HK-2 (cell line): ENCODE results near the gene RPS6KC1.
"Not testable (repeated sequence)": the region's sequence is repeated elsewhere in the genome, so short reads cannot be mapped to it uniquely, and the experiment has no call there.

Source experiments
- DNase-seq: peaks from one replicate; pipeline ENCODE4 v3.0.0-alpha.2; 2018; ENCODE audit not compliant: unreplicated experiment

Gene RPS6KC1

DNA sequence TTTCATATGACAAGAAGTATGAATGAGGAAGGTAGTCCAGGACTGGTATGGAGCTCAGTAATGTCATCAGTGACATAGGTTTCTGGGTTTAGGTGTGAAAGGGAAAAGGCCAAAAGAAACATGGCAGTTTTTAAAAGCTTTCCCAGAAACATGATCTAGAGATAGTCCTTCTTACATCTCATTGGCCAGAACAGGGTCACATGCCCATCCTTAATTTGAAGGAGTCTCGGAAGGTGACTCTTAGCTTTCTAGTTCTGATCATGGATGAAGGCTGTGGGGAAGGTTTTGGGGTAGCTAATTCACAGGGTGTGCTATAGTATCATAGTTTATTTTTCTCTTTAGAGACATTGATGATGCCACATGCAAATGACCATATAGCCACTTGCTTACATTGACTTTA is 55.3 kb downstream of the RPS6KC1 start:
- DNase-seq, result no peak

DNA sequence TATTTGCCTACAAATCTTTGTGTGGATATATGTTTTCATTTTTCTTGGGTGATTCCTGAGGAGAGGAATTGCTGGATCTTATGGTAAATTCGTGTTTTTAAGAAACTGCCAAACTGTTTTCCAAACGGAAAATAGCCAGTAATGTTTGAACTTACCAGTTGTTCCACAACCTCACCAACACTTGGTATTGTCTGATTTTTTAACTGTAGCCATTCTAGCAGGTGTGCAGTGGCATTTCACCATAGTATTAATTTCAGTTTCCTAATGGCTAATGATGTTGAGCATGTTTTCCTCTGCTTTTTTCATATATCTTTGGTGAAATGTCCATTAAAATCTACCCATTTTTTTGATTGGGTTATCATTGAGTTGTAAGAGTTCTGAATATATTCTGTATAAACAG is 56.6 kb downstream of the RPS6KC1 start:
- no peak for DNase-seq

DNA sequence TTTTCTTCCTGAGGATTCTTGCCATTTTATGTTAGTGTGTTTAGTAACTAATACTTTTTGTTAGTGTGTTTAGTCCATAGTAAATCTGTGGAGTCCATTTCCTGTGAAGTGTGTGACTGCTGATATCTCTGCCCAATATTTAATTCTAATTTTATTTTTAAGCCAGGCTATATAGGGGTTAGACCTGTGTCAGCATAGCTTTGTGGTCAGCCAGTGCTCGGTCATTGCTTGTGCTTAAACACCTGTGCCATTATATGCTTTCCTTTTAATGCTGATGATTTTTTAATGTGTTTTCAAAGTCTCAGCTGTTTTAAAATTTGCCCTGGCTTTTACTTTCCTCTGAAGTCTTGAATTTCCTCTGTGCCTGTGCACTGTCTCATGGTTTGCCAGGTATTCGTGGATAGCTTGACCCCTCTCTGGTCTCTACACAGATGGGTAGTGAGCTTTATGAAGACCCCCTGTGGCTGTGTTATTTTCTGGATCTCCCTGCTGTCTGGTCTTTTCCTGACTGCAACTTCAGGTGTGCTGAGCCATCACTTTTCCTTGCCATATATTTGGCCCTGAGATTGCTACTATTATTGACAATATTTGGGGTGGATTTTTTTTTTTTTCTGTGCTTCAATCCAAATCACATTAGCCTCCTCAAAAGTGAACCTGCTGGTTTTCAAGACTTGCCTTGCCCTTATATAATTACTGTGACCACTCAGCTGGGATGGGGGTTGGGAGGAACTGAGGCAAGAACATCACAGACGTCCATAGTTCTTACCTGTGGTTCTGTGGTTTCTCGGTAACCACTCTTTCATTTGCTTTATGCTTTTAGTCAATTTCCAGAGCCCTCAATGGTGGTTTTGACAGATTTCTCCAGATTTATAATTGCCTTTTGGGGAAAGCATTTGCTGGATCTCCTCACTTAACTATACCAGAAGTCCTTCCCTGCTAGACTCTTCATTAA is 59.6 kb downstream of the RPS6KC1 start:
- DNase-seq, result no peak

DNA sequence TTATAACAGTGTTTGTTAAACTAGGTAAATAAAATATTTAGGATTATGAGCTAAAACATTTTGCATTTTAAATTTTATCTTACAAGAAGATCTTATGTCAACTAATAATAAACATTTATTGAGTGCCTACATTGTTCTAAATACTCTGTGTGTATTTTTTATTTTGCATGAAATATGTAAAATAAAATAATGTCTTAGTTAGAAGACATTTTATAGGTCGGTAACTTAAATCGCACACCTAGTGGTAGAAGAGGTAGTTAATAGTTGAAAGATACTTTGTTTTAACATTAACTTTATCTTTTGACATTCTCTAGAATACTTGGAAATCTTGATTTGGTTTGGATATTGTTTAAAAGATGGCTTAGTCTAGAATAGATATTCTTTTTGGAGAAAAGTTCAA is 60.5 kb downstream of the RPS6KC1 start:
- DNase-seq, result no peak

- DNase-seq, result not testable (repeated sequence)
Measured at GRCh38 chr1:213112723-213113122, 61.7 kb downstream of the RPS6KC1 start.

DNA sequence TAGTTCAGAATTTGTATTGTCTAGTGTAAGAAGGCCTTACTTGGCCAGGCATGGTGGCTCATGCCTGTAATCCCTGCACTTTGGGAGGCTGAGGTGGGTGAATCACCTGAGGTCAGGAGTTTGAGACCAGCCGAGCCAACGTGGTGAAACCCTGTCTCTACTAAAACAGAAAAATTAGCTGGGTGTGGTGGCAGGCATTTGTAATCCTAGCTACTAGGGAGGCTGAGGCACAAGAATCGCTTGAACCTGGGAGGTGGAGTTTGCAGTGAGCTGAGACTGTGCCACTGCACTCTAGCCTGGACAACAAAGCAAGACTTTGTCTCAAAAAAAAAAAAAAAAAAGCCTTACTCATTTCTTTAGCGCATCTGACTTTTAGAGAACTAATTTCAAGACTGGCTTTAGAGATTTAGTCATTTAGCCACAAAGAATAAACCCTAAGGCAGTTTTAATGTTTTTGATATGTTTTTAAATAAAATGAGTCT is 66.7 kb downstream of the RPS6KC1 start:
- not testable (repeated sequence) for DNase-seq

- no peak for DNase-seq
Measured at GRCh38 chr1:213119794-213120193, 68.8 kb downstream of the RPS6KC1 start.

GRCh38 chr1:213120386-213120785 is 69.3 kb downstream of the RPS6KC1 start:
- no peak for DNase-seq

DNA sequence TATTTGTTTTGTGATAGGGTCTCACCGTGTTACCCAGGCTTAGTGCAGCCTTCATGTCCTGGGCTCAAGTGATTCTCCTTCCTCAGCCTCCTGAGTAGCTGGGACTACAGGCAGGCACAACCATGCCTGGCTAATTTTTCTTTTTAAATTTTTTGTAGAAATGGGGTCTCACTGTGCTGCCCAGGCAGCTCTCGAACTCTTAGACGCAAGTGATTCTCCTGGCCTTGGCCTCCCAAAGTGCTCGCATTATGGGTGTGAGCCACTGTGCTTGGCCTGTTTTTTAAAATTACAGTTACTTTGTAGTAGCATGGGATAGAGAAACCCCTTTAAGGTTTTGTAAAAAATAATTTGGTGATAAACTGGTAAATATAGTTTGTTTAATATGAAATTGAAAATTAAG is 69.9 kb downstream of the RPS6KC1 start:
- no peak for DNase-seq

- no peak for DNase-seq
Measured at GRCh38 chr1:213122514-213122929, 71.5 kb downstream of the RPS6KC1 start.

- DNase-seq, result no peak
Measured at GRCh38 chr1:213123087-213123486, 72.0 kb downstream of the RPS6KC1 start.

DNA sequence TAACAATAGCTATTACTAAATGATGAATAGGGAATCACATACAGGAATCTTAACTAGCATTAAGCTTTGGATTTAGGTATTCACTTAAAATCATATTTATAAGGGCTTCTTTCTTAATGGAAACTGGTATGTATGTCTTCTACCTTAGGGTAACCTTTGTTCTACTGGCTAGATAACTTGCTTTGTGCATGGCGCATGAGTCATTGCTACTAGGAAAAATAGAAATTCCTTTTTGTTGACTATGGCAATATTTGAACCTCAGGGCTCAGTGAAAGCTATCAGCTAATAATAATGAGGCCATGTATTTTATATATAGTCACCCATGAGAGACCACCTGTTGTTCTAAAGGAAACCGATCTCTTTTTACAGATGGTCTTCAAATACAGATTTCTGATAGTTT is 72.5 kb downstream of the RPS6KC1 start:
- no peak for DNase-seq

GRCh38 chr1:213124590-213124989 is 73.5 kb downstream of the RPS6KC1 start:
- no peak for DNase-seq

GRCh38 chr1:213125643-213126042 is 74.6 kb downstream of the RPS6KC1 start:
- no peak for DNase-seq

GRCh38 chr1:213127074-213127473 is 76.0 kb downstream of the RPS6KC1 start:
- no peak for DNase-seq

DNA sequence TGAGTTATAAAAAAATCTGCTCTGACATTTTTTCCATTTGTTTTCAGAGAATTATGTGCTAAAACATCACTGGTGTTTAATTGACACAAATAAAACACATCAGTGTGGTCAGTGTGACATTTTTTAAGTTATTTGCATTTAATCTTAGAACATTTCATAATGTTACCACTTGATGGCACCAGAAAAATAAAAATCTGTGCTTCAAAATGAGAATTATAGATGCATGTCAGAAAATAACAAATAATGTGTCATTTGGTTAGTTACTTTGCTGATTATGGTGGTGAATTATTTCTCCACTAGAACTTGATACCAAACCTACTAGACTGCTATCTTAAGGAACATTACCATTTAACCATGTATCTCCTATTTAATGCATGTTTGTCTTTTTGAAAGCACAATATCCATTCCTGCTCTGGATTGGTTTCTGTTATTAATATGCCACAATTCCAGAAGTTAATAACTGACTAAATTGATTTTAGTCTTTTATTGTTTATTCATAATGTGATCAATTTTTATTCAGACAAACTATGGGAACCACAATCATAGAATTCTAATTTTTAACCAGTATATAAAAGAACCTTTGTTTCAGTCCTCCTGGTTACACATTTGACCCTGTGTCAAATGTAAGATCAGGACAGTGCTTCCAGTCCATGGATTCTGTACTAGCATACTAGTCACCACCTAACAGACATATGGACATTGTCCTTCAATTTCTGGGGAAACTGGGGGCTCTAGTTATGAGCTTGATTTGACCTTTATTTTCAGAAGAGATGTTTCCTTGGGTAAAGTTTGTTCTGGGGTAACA is 81.0 kb downstream of the RPS6KC1 start:
- DNase-seq, result no peak

DNA sequence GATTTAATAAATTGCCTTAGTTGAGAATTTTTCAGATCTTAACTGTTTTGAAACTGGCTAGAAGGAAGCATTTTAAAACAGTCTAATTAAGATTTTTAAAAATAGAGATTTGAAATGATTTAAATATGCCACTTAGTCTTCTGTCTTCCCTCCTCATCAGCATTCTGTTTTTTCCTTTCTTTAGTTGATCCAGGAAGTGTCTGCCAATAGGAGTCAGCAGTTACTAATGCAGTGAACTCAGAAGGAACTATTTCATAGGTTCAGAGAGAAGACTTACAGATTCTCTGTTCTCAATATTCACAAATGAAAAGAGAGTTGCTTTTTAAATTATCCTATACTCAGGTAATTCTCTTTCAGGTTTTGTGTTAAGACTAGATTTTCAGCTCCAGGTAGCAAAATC is 84.5 kb downstream of the RPS6KC1 start:
- DNase-seq, result no peak

DNA sequence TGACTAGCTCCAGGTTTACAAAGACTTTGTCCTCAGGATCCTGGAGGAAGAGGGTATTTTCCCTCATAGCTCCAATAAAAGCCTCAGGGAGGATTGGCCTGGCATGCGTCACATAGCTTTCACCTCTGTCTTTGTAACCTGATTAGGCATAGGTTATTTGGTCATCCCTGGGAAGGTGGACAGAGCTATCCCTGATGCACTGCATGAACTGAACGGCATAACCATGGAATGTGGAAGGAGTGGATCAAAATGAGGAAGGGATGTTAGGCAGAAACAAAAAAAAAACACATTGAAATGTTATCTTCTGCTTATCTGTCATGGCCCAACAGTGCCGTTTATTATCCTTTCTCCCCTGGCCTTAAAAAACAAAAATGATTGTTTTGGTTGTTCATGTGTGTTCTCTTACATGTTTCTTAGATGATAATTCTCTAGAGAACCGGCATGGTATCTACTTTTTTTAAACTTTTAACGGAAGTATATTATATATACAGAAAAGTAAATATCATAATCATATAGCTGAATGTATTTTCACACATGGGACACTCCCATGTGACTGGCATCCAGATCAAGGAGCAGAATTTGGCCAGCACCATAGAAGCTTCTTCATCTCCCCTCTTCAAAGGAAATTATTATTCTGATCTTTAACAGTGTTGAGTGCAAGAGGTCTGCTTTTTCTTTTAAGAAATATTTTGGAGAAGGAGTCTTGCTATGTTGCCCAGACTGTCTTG is 85.3 kb downstream of the RPS6KC1 start:
- DNase-seq, result no peak

- no peak for DNase-seq
Measured at GRCh38 chr1:213138391-213138790, 87.3 kb downstream of the RPS6KC1 start.

GRCh38 chr1:213138892-213139291 is 87.9 kb downstream of the RPS6KC1 start:
- DNase-seq, result no peak

DNA sequence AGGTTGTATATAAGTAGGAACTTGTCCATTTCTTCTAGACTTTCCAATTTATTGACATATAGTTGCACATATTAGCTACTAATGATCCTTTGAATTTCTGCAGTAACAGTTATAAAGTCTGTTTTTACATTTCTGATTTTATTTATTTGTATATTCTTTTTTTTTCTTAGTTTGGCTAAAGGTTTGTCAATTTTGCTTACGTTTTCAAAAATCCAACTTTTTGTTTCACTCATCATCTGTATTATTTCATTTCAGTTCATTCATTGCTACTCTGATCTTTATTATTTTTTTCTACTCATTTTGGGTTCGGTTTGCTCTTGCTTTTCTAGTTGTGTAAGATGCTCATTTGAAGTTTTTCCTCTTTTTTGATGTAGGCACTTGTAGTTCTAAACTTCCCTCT is 97.9 kb downstream of the RPS6KC1 start:
- no peak for DNase-seq

DNA sequence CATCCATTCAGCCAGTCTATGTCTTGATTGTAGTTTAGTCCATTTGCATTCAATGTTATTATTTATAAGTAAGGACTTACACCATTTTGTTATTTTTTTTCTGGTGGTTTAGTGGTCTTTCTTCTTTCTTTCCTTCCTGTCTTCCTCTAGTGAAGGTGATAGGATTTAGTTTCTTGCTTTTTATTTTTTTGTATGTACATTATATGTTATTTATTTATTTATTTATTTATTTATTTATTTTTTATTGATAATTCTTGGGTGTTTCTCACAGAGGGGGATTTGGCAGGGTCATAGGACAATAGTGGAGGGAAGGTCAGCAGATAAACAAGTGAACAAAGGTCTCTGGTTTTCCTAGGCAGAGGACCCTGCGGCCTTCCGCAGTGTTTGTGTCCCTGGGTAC is 99.0 kb downstream of the RPS6KC1 start:
- not testable (repeated sequence) for DNase-seq
